ENCODE data around the gene KIAA2012.

KIAA2012 gene

GRCh38 chr2:202071107-202071506, 1.9 kb upstream of the KIAA2012 start:
- no peak for TF ChIP-seq CTCF (IDR thresholded peaks at IDR 0.05; ENCODE audit: insufficient read depth, low read depth, low read length, missing control alignments)
- no peak overlapping the region for H3K4me3 ChIP-seq (ENCODE audit: low read length)
- DNase-seq (ENCODE audit: low read depth) = no peak

GRCh38 chr2:202072226-202072625, 829 bp upstream of the KIAA2012 start:
- DNase-seq (ENCODE audit: low read depth) = peak; percentile 5
- H3K4me3 ChIP-seq (ENCODE audit: low read length) = no peak overlapping the region
- TF ChIP-seq CTCF (IDR thresholded peaks at IDR 0.05; ENCODE audit: insufficient read depth, low read depth, low read length, missing control alignments) = peak; percentile 32

- no peak overlapping the region for H3K4me3 ChIP-seq (ENCODE audit: low read length)
- DNase-seq (ENCODE audit: low read depth) = no peak
- no peak for TF ChIP-seq CTCF (IDR thresholded peaks at IDR 0.05; ENCODE audit: insufficient read depth, low read depth, low read length, missing control alignments)
Measured at GRCh38 chr2:202074324-202074723, 1.3 kb downstream of the KIAA2012 start.

GRCh38 chr2:202079310-202079709, 6.3 kb downstream of the KIAA2012 start:
- DNase-seq (ENCODE audit: low read depth) = peak; percentile 73
- TF ChIP-seq CTCF (IDR thresholded peaks at IDR 0.05; ENCODE audit: insufficient read depth, low read depth, low read length, missing control alignments) = no peak
- no peak overlapping the region for H3K4me3 ChIP-seq (ENCODE audit: low read length)

- DNase-seq (ENCODE audit: low read depth) = peak; percentile 48
- TF ChIP-seq CTCF (IDR thresholded peaks at IDR 0.05; ENCODE audit: insufficient read depth, low read depth, low read length, missing control alignments) = no peak
Measured at GRCh38 chr2:202084265-202084664, 11.2 kb downstream of the KIAA2012 start.

GRCh38 chr2:202088777-202089176, 15.7 kb downstream of the KIAA2012 start:
- H3K4me3 ChIP-seq (ENCODE audit: low read length) = no peak overlapping the region
- TF ChIP-seq CTCF (IDR thresholded peaks at IDR 0.05; ENCODE audit: insufficient read depth, low read depth, low read length, missing control alignments) = no peak
- no peak for DNase-seq (ENCODE audit: low read depth)

More at GRCh38 chr2:202084265-202084664, 11.2 kb downstream of the KIAA2012 start:
- H3K4me3 ChIP-seq (ENCODE audit: low read length) = no peak overlapping the region

GRCh38 chr2:202090530-202090929, 17.5 kb downstream of the KIAA2012 start:
- no peak for DNase-seq (ENCODE audit: low read depth)
- H3K4me3 ChIP-seq (ENCODE audit: low read length) = no peak overlapping the region
- no peak for TF ChIP-seq CTCF (IDR thresholded peaks at IDR 0.05; ENCODE audit: insufficient read depth, low read depth, low read length, missing control alignments)
